HEK293 (cell line): Measurements from ENCODE around the gene LANCL2.

ENCODE experiments used
- EGR2 ChIP-seq: fragments of 450-650 bp; formaldehyde crosslinking; IDR thresholded peaks from 2 replicates; pipeline ENCODE4 v1.5.1; 2016; ENCODE audit warnings: low read depth, missing biosample characterization, missing genetic modification characterization
- MYNN ChIP-seq: fragments of 450-650 bp; formaldehyde crosslinking; IDR thresholded peaks from 2 replicates; pipeline ENCODE4 v1.5.1; 2016; ENCODE audit warnings: missing biosample characterization, missing genetic modification characterization, borderline replicate concordance
- ZNF121 ChIP-seq: fragments of 450-650 bp; formaldehyde crosslinking; IDR thresholded peaks from 2 replicates; pipeline ENCODE4 v1.5.1; 2016; ENCODE audit warnings: missing biosample characterization, missing genetic modification characterization
- ZNF350 ChIP-seq: fragments of 450-650 bp; formaldehyde crosslinking; IDR thresholded peaks from 2 replicates; pipeline ENCODE4 v1.5.0; 2017; ENCODE audit warnings: missing biosample characterization, mild to moderate bottlenecking, missing genetic modification characterization
- TF ChIP-seq, protein P1 (sequence below): fragments of 450-650 bp; formaldehyde crosslinking; IDR thresholded peaks from 2 replicates; pipeline ENCODE4 v1.5.1; 2016; ENCODE audit warnings: missing biosample characterization, missing genetic modification characterization
- TF ChIP-seq, protein P2 (sequence below): fragments of 450-650 bp; formaldehyde crosslinking; IDR thresholded peaks from 2 replicates; pipeline ENCODE4 v1.5.1; 2016; ENCODE audit warnings: missing biosample characterization, missing genetic modification characterization
- TF ChIP-seq, protein P3 (sequence below): sonication (generic); formaldehyde crosslinking; IDR thresholded peaks from 2 replicates; pipeline ENCODE4 v1.8.1; 2022; ENCODE audit warnings: mild to moderate bottlenecking, moderate library complexity, missing genetic modification reagents

DNA sequence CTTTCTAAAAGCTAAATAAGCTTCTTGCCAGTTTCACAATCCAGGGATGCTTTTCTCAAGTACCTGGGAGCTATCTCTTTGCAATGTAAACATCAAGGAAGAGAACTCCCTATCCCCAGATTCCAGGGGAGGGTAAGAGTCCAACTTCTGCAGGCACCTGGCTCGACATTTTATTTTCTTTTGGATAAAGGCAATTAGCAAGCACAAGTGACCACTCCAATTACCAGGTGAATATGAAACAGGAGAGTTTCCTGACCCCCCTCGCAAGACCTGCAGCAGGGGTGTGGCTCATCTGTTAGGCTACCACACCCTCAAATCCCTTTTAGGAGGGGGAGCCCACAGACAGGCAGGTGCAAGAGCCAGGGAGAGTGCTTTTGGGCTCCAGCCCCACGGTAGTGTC is 28.6 kb upstream of the LANCL2 start:
- TF ChIP-seq, protein P1, sequence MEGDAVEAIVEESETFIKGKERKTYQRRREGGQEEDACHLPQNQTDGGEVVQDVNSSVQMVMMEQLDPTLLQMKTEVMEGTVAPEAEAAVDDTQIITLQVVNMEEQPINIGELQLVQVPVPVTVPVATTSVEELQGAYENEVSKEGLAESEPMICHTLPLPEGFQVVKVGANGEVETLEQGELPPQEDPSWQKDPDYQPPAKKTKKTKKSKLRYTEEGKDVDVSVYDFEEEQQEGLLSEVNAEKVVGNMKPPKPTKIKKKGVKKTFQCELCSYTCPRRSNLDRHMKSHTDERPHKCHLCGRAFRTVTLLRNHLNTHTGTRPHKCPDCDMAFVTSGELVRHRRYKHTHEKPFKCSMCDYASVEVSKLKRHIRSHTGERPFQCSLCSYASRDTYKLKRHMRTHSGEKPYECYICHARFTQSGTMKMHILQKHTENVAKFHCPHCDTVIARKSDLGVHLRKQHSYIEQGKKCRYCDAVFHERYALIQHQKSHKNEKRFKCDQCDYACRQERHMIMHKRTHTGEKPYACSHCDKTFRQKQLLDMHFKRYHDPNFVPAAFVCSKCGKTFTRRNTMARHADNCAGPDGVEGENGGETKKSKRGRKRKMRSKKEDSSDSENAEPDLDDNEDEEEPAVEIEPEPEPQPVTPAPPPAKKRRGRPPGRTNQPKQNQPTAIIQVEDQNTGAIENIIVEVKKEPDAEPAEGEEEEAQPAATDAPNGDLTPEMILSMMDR (tag by site-specific recombination) = no peak
- TF ChIP-seq, protein P2, sequence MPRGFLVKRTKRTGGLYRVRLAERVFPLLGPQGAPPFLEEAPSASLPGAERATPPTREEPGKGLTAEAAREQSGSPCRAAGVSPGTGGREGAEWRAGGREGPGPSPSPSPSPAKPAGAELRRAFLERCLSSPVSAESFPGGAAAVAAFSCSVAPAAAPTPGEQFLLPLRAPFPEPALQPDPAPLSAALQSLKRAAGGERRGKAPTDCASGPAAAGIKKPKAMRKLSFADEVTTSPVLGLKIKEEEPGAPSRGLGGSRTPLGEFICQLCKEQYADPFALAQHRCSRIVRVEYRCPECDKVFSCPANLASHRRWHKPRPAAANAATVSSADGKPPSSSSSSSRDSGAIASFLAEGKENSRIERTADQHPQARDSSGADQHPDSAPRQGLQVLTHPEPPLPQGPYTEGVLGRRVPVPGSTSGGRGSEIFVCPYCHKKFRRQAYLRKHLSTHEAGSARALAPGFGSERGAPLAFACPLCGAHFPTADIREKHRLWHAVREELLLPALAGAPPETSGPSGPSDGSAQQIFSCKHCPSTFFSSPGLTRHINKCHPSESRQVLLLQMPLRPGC (tag by site-specific recombination) = no peak
- no peak for TF ChIP-seq EGR2 (tag by site-specific recombination)
- TF ChIP-seq MYNN (tag by site-specific recombination) = no peak
- no peak for TF ChIP-seq ZNF350
- TF ChIP-seq, protein P3, sequence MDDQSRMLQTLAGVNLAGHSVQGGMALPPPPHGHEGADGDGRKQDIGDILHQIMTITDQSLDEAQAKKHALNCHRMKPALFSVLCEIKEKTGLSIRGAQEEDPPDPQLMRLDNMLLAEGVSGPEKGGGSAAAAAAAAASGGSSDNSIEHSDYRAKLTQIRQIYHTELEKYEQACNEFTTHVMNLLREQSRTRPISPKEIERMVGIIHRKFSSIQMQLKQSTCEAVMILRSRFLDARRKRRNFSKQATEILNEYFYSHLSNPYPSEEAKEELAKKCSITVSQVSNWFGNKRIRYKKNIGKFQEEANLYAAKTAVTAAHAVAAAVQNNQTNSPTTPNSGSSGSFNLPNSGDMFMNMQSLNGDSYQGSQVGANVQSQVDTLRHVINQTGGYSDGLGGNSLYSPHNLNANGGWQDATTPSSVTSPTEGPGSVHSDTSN (CRISPR knock-in tag) = no peak
- no peak for TF ChIP-seq ZNF121 (tag by site-specific recombination)
